ENCODE data around the gene TNS1. TPM values are rescaled to one million over a fixed set of nuclear protein-coding genes. Genes with fewer than 3 reads are reported as not detected.

Gene TNS1
- total RNA-seq, 1 donor from 2014 or later = 11.6 TPM

DNA sequence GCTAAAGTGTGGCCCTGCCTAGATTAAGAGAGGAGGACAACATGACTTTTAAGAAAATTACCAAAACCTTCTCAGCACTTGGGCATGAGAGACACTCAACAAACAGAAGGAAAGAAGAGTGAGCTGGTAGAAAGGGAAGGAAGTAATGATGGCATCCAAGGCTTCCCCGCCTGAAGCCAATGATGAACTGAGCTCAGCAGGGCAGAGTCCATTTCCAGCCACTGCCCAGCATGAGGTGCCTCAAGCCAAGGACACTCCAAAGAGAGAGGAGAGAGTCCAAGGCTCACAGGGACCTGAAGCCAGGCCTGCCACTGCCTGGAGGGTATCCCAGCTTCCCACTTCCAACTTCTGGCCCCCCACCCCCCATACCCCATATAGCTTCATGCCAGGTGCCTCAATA is 9.5 kb upstream of the TNS1 start:
- no peak overlapping the region for H3K27ac Mint-ChIP-seq (ENCODE audit: unreplicated experiment)

DNA sequence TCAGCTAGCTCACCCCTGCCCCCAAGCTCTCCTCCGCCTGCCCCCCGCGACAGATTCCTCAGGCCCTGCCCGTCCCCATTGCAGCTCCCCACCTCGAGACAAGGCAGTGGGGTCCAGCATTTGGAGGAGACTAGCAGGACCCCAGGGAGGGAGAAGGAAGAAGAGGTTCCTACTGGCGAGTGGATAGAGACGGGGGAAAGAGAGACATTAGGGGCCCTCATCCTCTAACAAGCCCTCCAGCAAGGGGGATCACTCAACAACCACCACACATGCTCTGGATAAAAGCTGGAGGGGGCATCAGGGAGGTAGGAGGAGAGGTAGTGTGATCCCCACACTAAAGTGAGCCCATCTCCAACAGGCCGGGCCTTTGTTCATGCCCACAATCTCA is 8.9 kb upstream of the TNS1 start:
- H3K4me3 Mint-ChIP-seq (ENCODE audit: unreplicated experiment) = no peak overlapping the region
- TF ChIP-seq, protein P1, sequence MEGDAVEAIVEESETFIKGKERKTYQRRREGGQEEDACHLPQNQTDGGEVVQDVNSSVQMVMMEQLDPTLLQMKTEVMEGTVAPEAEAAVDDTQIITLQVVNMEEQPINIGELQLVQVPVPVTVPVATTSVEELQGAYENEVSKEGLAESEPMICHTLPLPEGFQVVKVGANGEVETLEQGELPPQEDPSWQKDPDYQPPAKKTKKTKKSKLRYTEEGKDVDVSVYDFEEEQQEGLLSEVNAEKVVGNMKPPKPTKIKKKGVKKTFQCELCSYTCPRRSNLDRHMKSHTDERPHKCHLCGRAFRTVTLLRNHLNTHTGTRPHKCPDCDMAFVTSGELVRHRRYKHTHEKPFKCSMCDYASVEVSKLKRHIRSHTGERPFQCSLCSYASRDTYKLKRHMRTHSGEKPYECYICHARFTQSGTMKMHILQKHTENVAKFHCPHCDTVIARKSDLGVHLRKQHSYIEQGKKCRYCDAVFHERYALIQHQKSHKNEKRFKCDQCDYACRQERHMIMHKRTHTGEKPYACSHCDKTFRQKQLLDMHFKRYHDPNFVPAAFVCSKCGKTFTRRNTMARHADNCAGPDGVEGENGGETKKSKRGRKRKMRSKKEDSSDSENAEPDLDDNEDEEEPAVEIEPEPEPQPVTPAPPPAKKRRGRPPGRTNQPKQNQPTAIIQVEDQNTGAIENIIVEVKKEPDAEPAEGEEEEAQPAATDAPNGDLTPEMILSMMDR (IDR thresholded peaks at IDR 0.05; ENCODE audit: unreplicated experiment) = no peak
- H3K36me3 Mint-ChIP-seq (ENCODE audit: low read depth, unreplicated experiment) = peaks cover 3% of the 10 kb centered on the region
- H3K9me3 Mint-ChIP-seq (ENCODE audit: unreplicated experiment) = no peaks in the 10 kb centered on the region
- H3K27ac Mint-ChIP-seq (ENCODE audit: unreplicated experiment) = no peak overlapping the region
- H3K27me3 Mint-ChIP-seq (ENCODE audit: unreplicated experiment) = peaks cover 12% of the 10 kb centered on the region
- peaks cover 44% of the 10 kb centered on the region for H3K4me1 Mint-ChIP-seq (ENCODE audit: unreplicated experiment)
- DNase-seq (ENCODE audit: low spot score) = no peak

More for the DNA sequence above, 9.5 kb upstream of the TNS1 start:
- TF ChIP-seq, protein P1 (IDR thresholded peaks at IDR 0.05; ENCODE audit: unreplicated experiment) = no peak
- peak overlapping the region; percentile 51 for H3K4me3 Mint-ChIP-seq (ENCODE audit: unreplicated experiment)
- no peak for DNase-seq (ENCODE audit: low spot score)
- peaks cover 46% of the 10 kb centered on the region for H3K4me1 Mint-ChIP-seq (ENCODE audit: unreplicated experiment)
- H3K36me3 Mint-ChIP-seq (ENCODE audit: low read depth, unreplicated experiment) = peaks cover 3% of the 10 kb centered on the region
- H3K27me3 Mint-ChIP-seq (ENCODE audit: unreplicated experiment) = peaks cover 12% of the 10 kb centered on the region
- H3K9me3 Mint-ChIP-seq (ENCODE audit: unreplicated experiment) = no peaks in the 10 kb centered on the region

DNA sequence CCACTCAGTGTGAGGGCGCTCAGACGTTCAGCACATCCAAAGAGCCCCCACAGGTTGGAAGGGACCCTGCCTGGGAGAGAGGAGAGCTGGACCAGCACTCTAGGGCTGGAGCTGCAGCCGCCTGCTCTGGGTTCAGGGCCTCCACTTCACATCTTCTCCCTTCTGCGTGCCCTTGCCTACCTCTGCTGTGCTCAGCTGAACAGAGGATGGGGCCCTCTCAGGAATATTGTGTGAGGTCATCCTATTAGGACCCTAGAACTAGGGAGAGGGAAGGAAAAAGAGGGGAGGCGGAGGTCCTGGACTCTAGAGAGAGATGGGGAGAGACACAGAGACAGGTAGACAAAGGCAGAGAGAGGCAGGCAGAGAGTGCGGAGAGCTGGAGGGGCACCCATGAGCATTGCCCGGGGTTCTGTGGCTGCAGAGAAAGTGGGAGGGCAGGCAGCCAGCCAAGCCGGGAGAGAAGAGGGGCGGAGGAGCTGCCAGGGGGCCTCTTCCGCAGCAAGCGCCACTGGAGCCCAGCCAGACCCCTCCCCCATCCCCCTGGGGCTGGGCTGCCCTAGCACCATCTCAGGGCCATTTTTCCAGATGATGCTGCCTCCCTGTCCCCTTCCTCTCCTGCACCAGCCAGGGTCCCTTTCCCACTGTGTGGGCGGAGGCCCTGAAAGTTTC is 8.3 kb upstream of the TNS1 start:
- DNase-seq (ENCODE audit: low spot score) = no peak
- H3K27me3 Mint-ChIP-seq (ENCODE audit: unreplicated experiment) = peaks cover 14% of the 10 kb centered on the region
- H3K36me3 Mint-ChIP-seq (ENCODE audit: low read depth, unreplicated experiment) = peaks cover 3% of the 10 kb centered on the region
- no peaks in the 10 kb centered on the region for H3K9me3 Mint-ChIP-seq (ENCODE audit: unreplicated experiment)
- TF ChIP-seq, protein P1 (IDR thresholded peaks at IDR 0.05; ENCODE audit: unreplicated experiment) = no peak
- H3K27ac Mint-ChIP-seq (ENCODE audit: unreplicated experiment) = no peak overlapping the region
- H3K4me1 Mint-ChIP-seq (ENCODE audit: unreplicated experiment) = peaks cover 40% of the 10 kb centered on the region
- H3K4me3 Mint-ChIP-seq (ENCODE audit: unreplicated experiment) = peak overlapping the region; percentile 77

DNA sequence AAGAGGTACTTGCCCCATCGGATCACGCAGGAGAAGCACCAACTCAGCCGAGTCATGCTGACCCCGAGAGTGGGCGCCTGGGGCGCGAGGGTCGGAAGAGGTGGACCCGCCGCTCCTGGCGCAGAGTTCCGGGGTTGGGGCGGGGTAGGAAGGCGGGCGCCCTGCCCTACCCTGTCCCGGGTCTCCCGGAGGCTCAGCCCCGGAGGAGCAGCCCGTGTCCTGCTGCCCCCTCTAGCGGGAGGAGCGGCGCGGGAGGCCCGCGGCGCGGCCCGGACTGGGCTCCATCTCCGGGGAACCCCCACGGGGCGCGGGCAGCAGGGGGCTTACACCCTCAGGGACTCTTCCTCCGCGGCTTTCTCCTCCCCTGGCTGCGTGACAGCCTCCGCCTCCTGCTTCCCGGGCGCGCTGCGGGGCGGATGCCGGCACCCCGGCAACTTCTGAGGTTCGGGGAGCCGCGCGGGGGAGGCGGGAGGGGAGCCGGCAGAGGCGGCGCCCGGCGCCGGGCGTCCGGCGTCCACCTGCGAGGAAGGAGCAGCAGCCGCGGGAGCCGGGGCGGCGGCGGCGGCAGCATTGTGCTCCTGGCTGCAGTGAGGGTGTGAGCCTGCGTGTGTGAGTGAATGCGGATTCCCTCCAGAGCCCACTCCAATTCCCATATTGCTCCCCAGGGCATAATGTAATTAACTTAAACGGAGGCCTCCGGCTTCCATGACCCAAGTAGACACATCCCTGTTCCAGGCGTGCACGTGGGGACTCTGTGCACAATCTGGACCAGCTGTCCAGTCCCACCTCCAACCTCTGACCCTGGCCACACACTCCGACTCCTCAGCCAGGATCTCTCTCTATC is 7.6 kb upstream of the TNS1 start:
- H3K9me3 Mint-ChIP-seq (ENCODE audit: unreplicated experiment) = no peaks in the 10 kb centered on the region
- peaks cover 36% of the 10 kb centered on the region for H3K4me1 Mint-ChIP-seq (ENCODE audit: unreplicated experiment)
- peak overlapping the region; percentile 77 for H3K4me3 Mint-ChIP-seq (ENCODE audit: unreplicated experiment)
- H3K27me3 Mint-ChIP-seq (ENCODE audit: unreplicated experiment) = peaks cover 16% of the 10 kb centered on the region
- peaks cover 3% of the 10 kb centered on the region for H3K36me3 Mint-ChIP-seq (ENCODE audit: low read depth, unreplicated experiment)
- peak; percentile 63 for DNase-seq (ENCODE audit: low spot score)
- TF ChIP-seq, protein P1 (IDR thresholded peaks at IDR 0.05; ENCODE audit: unreplicated experiment) = no peak
- H3K27ac Mint-ChIP-seq (ENCODE audit: unreplicated experiment) = no peak overlapping the region

DNA sequence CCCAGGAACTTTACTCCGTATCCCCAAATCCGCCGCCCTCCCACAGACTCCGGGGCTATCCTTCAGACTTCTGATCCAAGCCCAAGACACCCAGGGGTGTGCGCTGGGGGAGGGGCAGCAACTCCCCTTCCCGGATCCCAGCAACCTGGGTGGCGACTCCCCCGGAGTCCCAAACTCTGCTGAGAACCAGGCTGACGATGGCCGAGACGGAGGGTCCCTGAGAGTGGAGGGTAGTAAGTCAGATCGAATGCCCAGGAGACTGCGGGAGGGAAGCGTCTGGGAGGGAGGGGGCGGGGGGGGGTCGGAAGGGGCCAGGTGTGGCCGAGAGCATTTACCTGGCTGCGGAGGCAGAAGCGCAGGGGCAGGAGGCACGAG is 7.0 kb upstream of the TNS1 start:
- Mint-ChIP-seq H3K36me3 (ENCODE audit: low read depth, unreplicated experiment) (peaks cover 3% of the 10 kb centered on the region), H3K4me1 (ENCODE audit: unreplicated experiment) (peaks cover 30% of the 10 kb centered on the region), H3K27me3 (ENCODE audit: unreplicated experiment) (peaks cover 14% of the 10 kb centered on the region), H3K4me3 (ENCODE audit: unreplicated experiment) (peak overlapping the region; percentile 76), H3K9me3 (ENCODE audit: unreplicated experiment) (no peaks in the 10 kb centered on the region), H3K27ac (ENCODE audit: unreplicated experiment) (no peak overlapping the region)
- DNase-seq (ENCODE audit: low spot score) = no peak
- TF ChIP-seq, protein P1 (IDR thresholded peaks at IDR 0.05; ENCODE audit: unreplicated experiment) = no peak

All from endothelial cell (in vitro differentiated cells).